Endothelial cell of umbilical vein (primary cell): Measurements from ENCODE around the gene DNAH9. TPM values are rescaled to one million over a fixed set of nuclear protein-coding genes. Genes with fewer than 3 reads are reported as not detected.

ENCODE experiments used
- BruUV-seq: library from RNA; stranded (reverse); fragments of 400-500 nt; replicated peaks from 2 replicates; lab custom pipeline; 2021; lab: Mats Ljungman, UMichigan
- CTCF ChIA-PET: fragments of 300-600, 350-600 bp; sonication (Branson Sonifier 250); formaldehyde crosslinking; loops from one replicate; lab custom pipeline; 2021; ENCODE audit warnings: antibody characterized with exemption, inconsistent platforms; lab: Charles Lee
- POLR2A ChIA-PET: fragments of 300-600, 350-600 bp; sonication (Branson Sonifier 250); formaldehyde crosslinking; loops from one replicate; lab custom pipeline; 2021; ENCODE audit warnings: antibody characterized with exemption, inconsistent platforms; lab: Charles Lee
- DNase-seq: peaks from one replicate; pipeline ENCODE4 v3.0.0-alpha.2; 2011; ENCODE audit warnings: low read depth, low spot score
- FAIRE-seq: peaks from 2 replicates; lab custom pipeline; 2011; peaks lifted over from hg19 to GRCh38; lab: Jason Lieb, UNC
- H2AFZ ChIP-seq: 2 replicates; pipeline ENCODE4 v1.6.0; 2012; ENCODE audit warnings: low read depth, low read length, control low read depth, inconsistent platforms
- H3K27ac ChIP-seq: 2 replicates; pipeline ENCODE4 v1.5.1; 2011; ENCODE audit warnings: low read depth, mild to moderate bottlenecking, control low read depth, low read length, moderate library complexity; ENCODE audit not compliant: insufficient read depth
- H3K27me3 ChIP-seq, 2 experiments: 2 replicates each; pipeline versions ENCODE4 v1.6.0 to v1.6.1; 2011; ENCODE audit warnings: low read length in 2 of 2, mixed read lengths in 1 of 2; ENCODE audit not compliant: control insufficient read depth in 2 of 2, insufficient read depth in 2 of 2
- H3K36me3 ChIP-seq, 2 experiments: 2 replicates in 1 of 2; 3 replicates in 1 of 2; pipeline ENCODE4 v1.5.1; 2011; ENCODE audit warnings: low read length in 2 of 2, mild to moderate bottlenecking in 1 of 2, moderate library complexity in 1 of 2; ENCODE audit not compliant: control insufficient read depth in 2 of 2, insufficient read depth in 2 of 2; ENCODE audit errors: extremely low read depth in 1 of 2
- H3K4me1 ChIP-seq: 3 replicates; pipeline ENCODE4 v1.5.1; 2011; ENCODE audit warnings: mild to moderate bottlenecking, low read length; ENCODE audit not compliant: control insufficient read depth, insufficient read depth; ENCODE audit errors: extremely low read depth
- H3K4me2 ChIP-seq: 2 replicates; pipeline ENCODE4 v1.6.1; 2011; ENCODE audit warnings: low read length, control low read depth, mixed read lengths; ENCODE audit not compliant: insufficient read depth
- H3K4me3 ChIP-seq, 3 experiments: fragments of 200-600 bp in 1 of 3; sonication (generic), shearing (Covaris generic) in 1 of 3; replicated peaks in 1 of 3; 2 replicates each; pipeline ENCODE4 v1.5.1; 2011 to 2016; ENCODE audit warnings: control low read depth in 3 of 3, low read length in 3 of 3, mild to moderate bottlenecking in 2 of 3, inconsistent platforms in 1 of 3, low read depth in 1 of 3, moderate library complexity in 1 of 3; ENCODE audit not compliant: insufficient read depth in 1 of 3
- H3K79me2 ChIP-seq: 2 replicates; pipeline ENCODE4 v1.6.0; 2012; ENCODE audit warnings: low read length, inconsistent platforms; ENCODE audit not compliant: control insufficient read depth, insufficient read depth
- H3K9ac ChIP-seq: replicated peaks from 2 replicates; pipeline ENCODE3; 2011; ENCODE audit warnings: low read length, control low read depth; ENCODE audit not compliant: insufficient read depth; ENCODE audit errors: extremely low read depth
- H3K9me1 ChIP-seq: replicated peaks from 3 replicates; pipeline ENCODE4 v1.6.0; 2011; ENCODE audit warnings: mild to moderate bottlenecking, low read length; ENCODE audit not compliant: control insufficient read depth, insufficient read depth; ENCODE audit errors: extremely low read depth
- H3K9me3 ChIP-seq: replicated peaks from 2 replicates; pipeline ENCODE4 v1.5.1; 2012; ENCODE audit warnings: low read length, inconsistent platforms; ENCODE audit not compliant: control insufficient read depth, insufficient read depth
- H4K20me1 ChIP-seq: replicated peaks from 2 replicates; pipeline ENCODE3; 2011; ENCODE audit warnings: mild to moderate bottlenecking, low read length; ENCODE audit not compliant: control insufficient read depth, insufficient read depth; ENCODE audit errors: extremely low read depth
- CTCF ChIP-seq, 2 donors: IDR thresholded peaks; 1 replicate in 1 of 2; 2 replicates in 1 of 2; pipeline ENCODE4 v1.5.1; 2011; ENCODE audit warnings: low read length in 2 of 2, mild to moderate bottlenecking in 2 of 2, moderate library complexity in 2 of 2, control low read depth in 1 of 2, inconsistent platforms in 1 of 2, low read depth in 1 of 2; ENCODE audit not compliant: insufficient read depth in 1 of 2; ENCODE audit errors: extremely low read depth in 1 of 2
- EZH2 ChIP-seq: IDR thresholded peaks from 2 replicates; pipeline ENCODE4 v1.6.1; 2012; ENCODE audit warnings: borderline replicate concordance, low read depth, mild to moderate bottlenecking, moderate library complexity, low read length, inconsistent platforms; ENCODE audit not compliant: severe bottlenecking
- FOS ChIP-seq: IDR thresholded peaks from 2 replicates; pipeline ENCODE4 v1.6.1; 2011; ENCODE audit warnings: mild to moderate bottlenecking, low read length, moderate library complexity, borderline replicate concordance; ENCODE audit not compliant: insufficient read depth
- GATA2 ChIP-seq: IDR thresholded peaks from 2 replicates; pipeline ENCODE4 v1.7.0; 2011; ENCODE audit warnings: low read depth, mild to moderate bottlenecking, moderate library complexity, mixed read lengths, low read length; ENCODE audit not compliant: insufficient read length, insufficient read depth
- JUN ChIP-seq: IDR thresholded peaks from 2 replicates; pipeline ENCODE4 v1.6.1; 2011; ENCODE audit warnings: borderline replicate concordance, low read depth; ENCODE audit not compliant: insufficient read length, insufficient read depth
- MAX ChIP-seq: IDR thresholded peaks from 2 replicates; pipeline ENCODE4 v1.6.1; 2011; ENCODE audit not compliant: insufficient read depth, insufficient read length
- MYC ChIP-seq: IDR thresholded peaks from one replicate; pipeline ENCODE4 v1.6.1; 2011; ENCODE audit warnings: mild to moderate bottlenecking, low read depth, low read length
- POLR2A ChIP-seq: IDR thresholded peaks from 2 replicates; pipeline ENCODE4 v1.6.1; 2012; ENCODE audit warnings: low read depth, mild to moderate bottlenecking, control low read depth, low read length
- POLR2AphosphoS5 ChIP-seq: IDR thresholded peaks from 2 replicates; pipeline ENCODE4 v1.6.1; 2012; ENCODE audit warnings: low read depth, mild to moderate bottlenecking, control low read depth, low read length, moderate library complexity; ENCODE audit not compliant: insufficient read depth
- dilution Hi-C: fragments of 300-500 bp; cut with MboI; formaldehyde crosslinking; loops from one replicate; pipeline ENCODE4 v1.15.0; 2019; ENCODE audit warnings: low sequenced_read_pairs; ENCODE audit not compliant: extremely low pct_ligation_motif_present
- intact Hi-C: fragments of 100-400 bp; cut with micrococcal nuclease; formaldehyde crosslinking; loops from one replicate; pipeline ENCODE4 v1.10.0; 2022
- polyA plus RNA-seq, 4 experiments: library from polyadenylated mRNA; depleted of rRNA in 3 of 4; stranded (reverse) in 3 of 4; unstranded in 1 of 4; fragments of >200 nt; gene quantifications; 2 replicates each; pipeline versions ENCODE4 v1.2.1 to v1.2.3, GENCODE V29; 2011 to 2012; ENCODE audit warnings: missing spikeins in 1 of 4
- total RNA-seq: library from RNA; stranded (reverse); gene quantifications from 2 replicates; pipeline ENCODE4 v1.2.3, GENCODE V29; 2021

DNAH9 gene
- total and polyA plus RNA-seq, 2 donors (not counting 3 experiments of a cell fraction or from before 2014, with no cell fraction given), result not detected

GRCh38 chr17:11874756-11875155 lies 276.5 kb downstream of the DNAH9 start:
- no peak for FAIRE-seq

More at GRCh38 chr17:11874756-11875155, 276.5 kb downstream of the DNAH9 start:
- no peaks in the 10 kb centered on the region for H3K27me3 ChIP-seq
- intact Hi-C loops (no loop called here), dilution Hi-C loops (no loop called here)
- CTCF ChIA-PET, result no interaction called here
- H2AFZ ChIP-seq, result no peak overlapping the region
- peaks cover 4% of the 10 kb centered on the region for H3K9me3 ChIP-seq
- H3K36me3 ChIP-seq, result no peaks in the 10 kb centered on the region
- POLR2A ChIA-PET, result no interaction called here
- H3K4me1 ChIP-seq, result no peaks in the 10 kb centered on the region
- no peak overlapping the region for H3K27ac ChIP-seq
- no peaks in the 10 kb centered on the region for H4K20me1 ChIP-seq
- H3K4me2 ChIP-seq, result no peak overlapping the region
- no peak overlapping the region for H3K9ac ChIP-seq
- no peak overlapping the region for H3K4me3 ChIP-seq
- no peaks in the 10 kb centered on the region for H3K9me1 ChIP-seq
- no peaks in the 10 kb centered on the region for H3K79me2 ChIP-seq
- no TSS peak for BruUV-seq
- TF ChIP-seq MYC (no peak), CTCF (IDR thresholded peaks at IDR 0.05; ENCODE audit: extremely low read depth in 1 of 2, insufficient read depth in 1 of 2, low read depth in 1 of 2, low read length in 2 of 2) (no peak), POLR2AphosphoS5 (no peak), FOS (no peak), JUN (no peak), POLR2A (no peak), EZH2 (no peak), MAX (no peak), GATA2 (no peak)
- DNase-seq, result no peak
